Measurements from ENCODE around the gene CIB2.
A peak's percentile ranks its signal among the peaks of the same experiment; 100 is the strongest.
"Not testable (repeated sequence)": the region's sequence is repeated elsewhere in the genome, so short reads cannot be mapped to it uniquely, and the experiment has no call there.

CIB2 gene

GRCh38 chr15:78156653-78157052, 25.4 kb upstream of the CIB2 start:
- H3K27ac Mint-ChIP-seq, result peak overlapping the region; percentile 18
- no peak overlapping the region for H3K4me3 Mint-ChIP-seq
- H3K27me3 Mint-ChIP-seq, result no peaks in the 10 kb centered on the region
- peaks cover 24% of the 10 kb centered on the region for H3K4me1 Mint-ChIP-seq
- peaks cover 16% of the 10 kb centered on the region for H3K36me3 Mint-ChIP-seq
- no peaks in the 10 kb centered on the region for H3K9me3 Mint-ChIP-seq

GRCh38 chr15:78155355-78155939, 24.2 kb upstream of the CIB2 start:
- Mint-ChIP-seq H3K4me3 (no peak overlapping the region), H3K27ac (no peak overlapping the region)

GRCh38 chr15:78154955-78155354, 23.7 kb upstream of the CIB2 start:
- peak overlapping the region; percentile 62 for H3K27ac Mint-ChIP-seq
- H3K4me1 Mint-ChIP-seq, result peaks cover 37% of the 10 kb centered on the region
- H3K27me3 Mint-ChIP-seq, result no peaks in the 10 kb centered on the region
- peaks cover 20% of the 10 kb centered on the region for H3K36me3 Mint-ChIP-seq
- no peak overlapping the region for H3K4me3 Mint-ChIP-seq
- H3K9me3 Mint-ChIP-seq, result no peaks in the 10 kb centered on the region

More at GRCh38 chr15:78155355-78155939, 24.2 kb upstream of the CIB2 start:
- Mint-ChIP-seq H3K27me3 (no peaks in the 10 kb centered on the region), H3K9me3 (no peaks in the 10 kb centered on the region), H3K36me3 (peaks cover 20% of the 10 kb centered on the region), H3K4me1 (peaks cover 32% of the 10 kb centered on the region)

- not testable (repeated sequence) for H3K27me3 Mint-ChIP-seq, H3K9me3 Mint-ChIP-seq
- Mint-ChIP-seq H3K27ac (peak overlapping the region; percentile 55), H3K36me3 (peaks cover 13% of the 10 kb centered on the region), H3K4me3 (peak overlapping the region; percentile 97), H3K4me1 (peaks cover 47% of the 10 kb centered on the region)
Measured at GRCh38 chr15:78151075-78151474, 19.8 kb upstream of the CIB2 start.

GRCh38 chr15:78149805-78150751, 18.8 kb upstream of the CIB2 start:
- Mint-ChIP-seq H3K9me3 (no peaks in the 10 kb centered on the region), H3K36me3 (peaks cover 10% of the 10 kb centered on the region), H3K27ac (peak overlapping the region; percentile 92), H3K4me3 (peak overlapping the region; percentile 97), H3K27me3 (no peaks in the 10 kb centered on the region), H3K4me1 (peaks cover 40% of the 10 kb centered on the region)

GRCh38 chr15:78149068-78149804, 18.0 kb upstream of the CIB2 start, which contains the start of gene IDH3A:
Gene IDH3A, plus strand, starts transcription at chr15:78149362. Its CDS starts 42 bp downstream, at chr15:78149404.
- H3K36me3 Mint-ChIP-seq, result peaks cover 10% of the 10 kb centered on the region
- H3K27ac Mint-ChIP-seq, result peak within 1 kb of the TSS; percentile 93
- peaks cover 40% of the 10 kb centered on the region for H3K4me1 Mint-ChIP-seq
- peak within 1 kb of the TSS; percentile 97 for H3K4me3 Mint-ChIP-seq
- H3K9me3 Mint-ChIP-seq, result no peaks in the 10 kb centered on the region
- no peaks in the 10 kb centered on the region for H3K27me3 Mint-ChIP-seq

- H3K4me1 Mint-ChIP-seq, result peaks cover 40% of the 10 kb centered on the region
- H3K27me3 Mint-ChIP-seq, result no peaks in the 10 kb centered on the region
- peak overlapping the region; percentile 93 for H3K27ac Mint-ChIP-seq
- peaks cover 10% of the 10 kb centered on the region for H3K36me3 Mint-ChIP-seq
- H3K4me3 Mint-ChIP-seq, result peak overlapping the region; percentile 94
- no peaks in the 10 kb centered on the region for H3K9me3 Mint-ChIP-seq
Measured at GRCh38 chr15:78148392-78149067, 17.3 kb upstream of the CIB2 start.

- Mint-ChIP-seq H3K36me3 (peaks cover 3% of the 10 kb centered on the region), H3K9me3 (no peaks in the 10 kb centered on the region), H3K4me3 (peak overlapping the region; percentile 80), H3K27me3 (no peaks in the 10 kb centered on the region), H3K4me1 (peaks cover 31% of the 10 kb centered on the region), H3K27ac (peak overlapping the region; percentile 80)
Measured at GRCh38 chr15:78147566-78147965, 16.3 kb upstream of the CIB2 start.

GRCh38 chr15:78146425-78147154, 15.3 kb upstream of the CIB2 start:
- no peaks in the 10 kb centered on the region for H3K27me3 Mint-ChIP-seq
- no peak overlapping the region for H3K4me3 Mint-ChIP-seq
- H3K36me3 Mint-ChIP-seq, result peaks cover 5% of the 10 kb centered on the region
- peaks cover 30% of the 10 kb centered on the region for H3K4me1 Mint-ChIP-seq
- H3K27ac Mint-ChIP-seq, result peak overlapping the region; percentile 67
- no peaks in the 10 kb centered on the region for H3K9me3 Mint-ChIP-seq

GRCh38 chr15:78142332-78142731, 11.1 kb upstream of the CIB2 start:
- Mint-ChIP-seq H3K36me3 (peaks cover 2% of the 10 kb centered on the region), H3K9me3 (no peaks in the 10 kb centered on the region), H3K4me3 (no peak overlapping the region), H3K27ac (no peak overlapping the region), H3K27me3 (no peaks in the 10 kb centered on the region), H3K4me1 (peaks cover 2% of the 10 kb centered on the region)

- peaks cover 2% of the 10 kb centered on the region for H3K36me3 Mint-ChIP-seq
- no peaks in the 10 kb centered on the region for H3K27me3 Mint-ChIP-seq
- no peak overlapping the region for H3K4me3 Mint-ChIP-seq
- no peaks in the 10 kb centered on the region for H3K4me1 Mint-ChIP-seq
- H3K27ac Mint-ChIP-seq, result no peak overlapping the region
- no peaks in the 10 kb centered on the region for H3K9me3 Mint-ChIP-seq
Measured at GRCh38 chr15:78140292-78140691, 9.0 kb upstream of the CIB2 start.

- Mint-ChIP-seq H3K9me3 (no peaks in the 10 kb centered on the region), H3K4me1 (no peaks in the 10 kb centered on the region), H3K27ac (no peak overlapping the region), H3K4me3 (no peak overlapping the region), H3K27me3 (no peaks in the 10 kb centered on the region), H3K36me3 (peaks cover 2% of the 10 kb centered on the region)
Measured at GRCh38 chr15:78139578-78139977, 8.3 kb upstream of the CIB2 start.

GRCh38 chr15:78133801-78134200, 2.6 kb upstream of the CIB2 start:
- H3K36me3 Mint-ChIP-seq, result no peaks in the 10 kb centered on the region
- H3K4me1 Mint-ChIP-seq, result peaks cover 21% of the 10 kb centered on the region
- no peak overlapping the region for H3K4me3 Mint-ChIP-seq
- H3K27ac Mint-ChIP-seq, result no peak overlapping the region
- H3K27me3 Mint-ChIP-seq, result no peaks in the 10 kb centered on the region
- H3K9me3 Mint-ChIP-seq, result no peaks in the 10 kb centered on the region

GRCh38 chr15:78130466-78131294, 565 bp downstream of the CIB2 start:
- peak overlapping the region; percentile 74 for H3K27ac Mint-ChIP-seq
- H3K27me3 Mint-ChIP-seq, result no peaks in the 10 kb centered on the region
- H3K4me1 Mint-ChIP-seq, result peaks cover 25% of the 10 kb centered on the region
- no peaks in the 10 kb centered on the region for H3K9me3 Mint-ChIP-seq
- peak overlapping the region; percentile 75 for H3K4me3 Mint-ChIP-seq
- no peaks in the 10 kb centered on the region for H3K36me3 Mint-ChIP-seq
